HepG2 (cell line): ENCODE measurements around the gene CLEC14A. TPM values are rescaled to one million over a fixed set of nuclear protein-coding genes. Genes with fewer than 3 reads are reported as not detected.

Source experiments
- ATAC-seq: fragments of 200-7000 bp; cut with Tn5 transposase; 3 replicates; pipeline ENCODE4 v1.9.1; 2020; ENCODE audit warnings: mild to moderate bottlenecking, moderate library complexity
- BruUV-seq: library from RNA; stranded (reverse); fragments of 400-500 nt; replicated peaks from 2 replicates; lab custom pipeline; 2021; lab: Mats Ljungman, UMichigan
- CTCF ChIA-PET: fragments of 300-600 bp; formaldehyde crosslinking; extraction: SDS; loops from one replicate; lab custom pipeline; 2021; ENCODE audit warnings: low total read pairs, inconsistent platforms, low intra/inter-chr PET ratio; lab: Yijun Ruan, JAX
- POLR2A ChIA-PET: fragments of 350-600 bp; sonication (Branson Sonifier 250); formaldehyde crosslinking; loops from one replicate; lab custom pipeline; 2020; ENCODE audit warnings: antibody characterized with exemption, inconsistent platforms; lab: Yijun Ruan, JAX
- DNase-seq: peaks from one replicate; pipeline ENCODE4 v3.0.0-alpha.2; 2015; ENCODE audit warnings: low spot score
- FAIRE-seq: peaks from 3 replicates; lab custom pipeline; 2011; peaks lifted over from hg19 to GRCh38; lab: Jason Lieb, UNC
- H2AFZ ChIP-seq: one replicate; pipeline ENCODE4 v1.6.1; 2011; ENCODE audit warnings: low read length, inconsistent platforms
- H3K27ac ChIP-seq: fragments of 300-600 bp; 3 replicates; pipeline ENCODE4 v1.8.0; 2011; ENCODE audit warnings: mixed run types, mild to moderate bottlenecking, mixed read lengths, low read length, inconsistent platforms; ENCODE audit not compliant: insufficient read depth; ENCODE audit errors: extremely low read length
- H3K27me3 ChIP-seq, 2 experiments: fragments of 200-600 bp in 1 of 2; 2 replicates in 1 of 2; 3 replicates in 1 of 2; pipeline versions ENCODE4 v1.6.0 to v1.8.0; 2011; ENCODE audit warnings: low read length in 2 of 2, mild to moderate bottlenecking in 2 of 2, moderate library complexity in 2 of 2, inconsistent platforms in 1 of 2; ENCODE audit not compliant: insufficient read depth in 2 of 2, control insufficient read depth in 1 of 2
- H3K36me3 ChIP-seq, 2 experiments: fragments of 200-600 bp in 1 of 2; replicated peaks in 1 of 2; 2 replicates in 1 of 2; 3 replicates in 1 of 2; pipeline versions ENCODE4 v1.5.1 to v1.8.0; 2011; ENCODE audit warnings: low read length in 2 of 2, inconsistent platforms in 1 of 2; ENCODE audit not compliant: insufficient read depth in 2 of 2, control insufficient read depth in 1 of 2
- H3K4me1 ChIP-seq: 2 replicates; pipeline ENCODE4 v1.5.1; 2012; ENCODE audit warnings: low read length, inconsistent platforms; ENCODE audit not compliant: insufficient read depth
- H3K4me2 ChIP-seq: 2 replicates; pipeline ENCODE4 v1.6.0; 2011; ENCODE audit warnings: low read depth, low read length, inconsistent platforms
- H3K4me3 ChIP-seq, 3 experiments: fragments of 200-600 bp in 1 of 3; sonication (generic), shearing (Covaris generic) in 1 of 3; replicated peaks in 1 of 3; 2 replicates each; pipeline ENCODE4 v1.5.1; 2011 to 2016; ENCODE audit warnings: low read length in 3 of 3, inconsistent platforms in 2 of 3, low read depth in 2 of 3, mild to moderate bottlenecking in 2 of 3, control low read depth in 1 of 3, mixed read lengths in 1 of 3; ENCODE audit not compliant: insufficient read depth in 1 of 3
- H3K79me2 ChIP-seq: one replicate; pipeline ENCODE4 v1.6.1; 2011; ENCODE audit warnings: low read length, inconsistent platforms; ENCODE audit not compliant: insufficient read depth
- H3K9ac ChIP-seq: 2 replicates; pipeline ENCODE4 v1.6.0; 2011; ENCODE audit warnings: mild to moderate bottlenecking, low read depth, low read length, inconsistent platforms; ENCODE audit not compliant: insufficient read depth
- H3K9me3 ChIP-seq: 2 replicates; pipeline ENCODE4 v1.5.1; 2012; ENCODE audit warnings: mild to moderate bottlenecking, low read length
- H4K20me1 ChIP-seq: 2 replicates; pipeline ENCODE4 v1.6.0; 2011; ENCODE audit warnings: inconsistent platforms, mild to moderate bottlenecking, low read length, moderate library complexity; ENCODE audit not compliant: insufficient read depth
- ISX ChIP-seq: sonication (generic); formaldehyde crosslinking; conservative IDR thresholded peaks from 2 replicates; pipeline ENCODE4 v1.5.0; 2020; ENCODE audit warnings: missing genetic modification reagents
- JUNB ChIP-seq: sonication (generic); formaldehyde crosslinking; IDR thresholded peaks from 2 replicates; pipeline ENCODE4 v1.8.0; 2022; ENCODE audit warnings: missing genetic modification reagents, mild to moderate bottlenecking, borderline replicate concordance
- JUND ChIP-seq: sonication (generic); formaldehyde crosslinking; IDR thresholded peaks from 2 replicates; pipeline ENCODE4 v1.8.0; 2022; ENCODE audit warnings: mild to moderate bottlenecking, missing genetic modification reagents
- NFKB2 ChIP-seq: sonication (generic); formaldehyde crosslinking; IDR thresholded peaks from 2 replicates; pipeline ENCODE4 v1.4.0; 2020; ENCODE audit warnings: missing genetic modification reagents, borderline replicate concordance
- NPAS2 ChIP-seq: sonication (generic); formaldehyde crosslinking; IDR thresholded peaks from 2 replicates; pipeline ENCODE4 v1.8.0; 2022; ENCODE audit warnings: mild to moderate bottlenecking, missing genetic modification reagents, borderline replicate concordance
- RFX5 ChIP-seq: IDR thresholded peaks from 2 replicates; pipeline ENCODE4 v1.6.1; 2011; ENCODE audit warnings: low read depth, low read length, improper control_type of control experiment
- SNAI1 ChIP-seq: sonication (generic); formaldehyde crosslinking; IDR thresholded peaks from 2 replicates; pipeline ENCODE4 v1.5.0; 2020; ENCODE audit warnings: mild to moderate bottlenecking, missing genetic modification reagents, borderline replicate concordance
- ZNF180 ChIP-seq: sonication (generic); formaldehyde crosslinking; IDR thresholded peaks from 2 replicates; pipeline ENCODE4 v1.4.0; 2020; ENCODE audit warnings: low read depth, missing genetic modification reagents, borderline replicate concordance
- ZNF343 ChIP-seq: sonication (generic); formaldehyde crosslinking; IDR thresholded peaks from 2 replicates; pipeline ENCODE4 v1.4.0; 2020; ENCODE audit warnings: mild to moderate bottlenecking, missing genetic modification reagents
- ZNF567 ChIP-seq: sonication (generic); formaldehyde crosslinking; IDR thresholded peaks from 2 replicates; pipeline ENCODE4 v1.8.1; 2023; ENCODE audit warnings: mild to moderate bottlenecking, missing genetic modification reagents, borderline replicate concordance
- ZNF777 ChIP-seq: sonication (generic); formaldehyde crosslinking; IDR thresholded peaks from 2 replicates; pipeline ENCODE4 v1.4.0; 2020; ENCODE audit warnings: missing genetic modification reagents
- ZSCAN22 ChIP-seq: sonication (generic); formaldehyde crosslinking; IDR thresholded peaks from 2 replicates; pipeline ENCODE4 v1.4.0; 2020; ENCODE audit warnings: mild to moderate bottlenecking, missing genetic modification reagents
- WGBS: methylation state at CpG from one replicate; pipeline ENCODE4 v1.1.6; 2017; ENCODE audit warnings: low lambda C conversion rate; 5-methylcytosine and 5-hydroxymethylcytosine counted together
- in situ Hi-C: cut with HindIII; loops from 2 replicates; pipeline ENCODE4 v1.10.0; 2017; ENCODE audit warnings: low pct_unique_long_range_greater_than_20kb; ENCODE audit not compliant: extremely low pct_ligation_motif_present
- intact Hi-C: fragments of 100-400 bp; cut with micrococcal nuclease; formaldehyde crosslinking; loops from one replicate; pipeline ENCODE4 v1.10.0; 2022; ENCODE audit not compliant: unreplicated experiment
- polyA plus RNA-seq, 8 experiments: library from polyadenylated mRNA; depleted of rRNA in 3 of 8; stranded (reverse) in 7 of 8; unstranded in 1 of 8; fragments of >200 nt; fragmentation: Illumina TruSeq in 4 of 8; extraction: Trizol in 4 of 8; gene quantifications; 2 replicates each; pipeline versions ENCODE4 v1.2.1 to v1.2.3, GENCODE V29; 2011 to 2016; ENCODE audit warnings: low read depth in 4 of 8, missing spikeins in 1 of 8, mixed read lengths in 1 of 8; ENCODE audit not compliant: insufficient read depth in 1 of 8
- total RNA-seq, 5 experiments: library from RNA; depleted of rRNA; stranded (reverse); fragments of >200 nt; fragmentation: Illumina TruSeq; extraction: Trizol; gene quantifications; 2 replicates each; pipeline ENCODE4 v1.2.3, GENCODE V29; 2016; ENCODE audit warnings: low read depth in 1 of 5
- TF ChIP-seq, protein P1 (sequence below): sonication (generic); formaldehyde crosslinking; IDR thresholded peaks from 2 replicates; pipeline ENCODE4 v1.9.0; 2022; ENCODE audit warnings: low read depth, missing genetic modification reagents
- TF ChIP-seq, protein P2 (sequence below): sonication (generic); formaldehyde crosslinking; IDR thresholded peaks from 2 replicates; pipeline ENCODE4 v1.4.0; 2020; ENCODE audit warnings: mild to moderate bottlenecking, low read depth, missing genetic modification reagents
- TF ChIP-seq, protein P3 (sequence below): sonication (generic); formaldehyde crosslinking; conservative IDR thresholded peaks from 2 replicates; pipeline ENCODE4 v1.5.0; 2020; ENCODE audit warnings: missing genetic modification reagents
- TF ChIP-seq, protein P4 (sequence below), 2 experiments: sonication (generic) in 1 of 2; formaldehyde crosslinking in 1 of 2; IDR thresholded peaks; 2 replicates each; pipeline versions ENCODE4 v1.4.0 to v1.6.1; 2018 to 2020; ENCODE audit warnings: missing genetic modification reagents in 2 of 2, borderline replicate concordance in 1 of 2, low read depth in 1 of 2, mild to moderate bottlenecking in 1 of 2, missing biosample characterization in 1 of 2

Gene CLEC14A
- total and polyA plus RNA-seq, 2 of the 13 experiments (the other 11 are each of a cell fraction or from before 2014, with no cell fraction given), result not detected

DNA sequence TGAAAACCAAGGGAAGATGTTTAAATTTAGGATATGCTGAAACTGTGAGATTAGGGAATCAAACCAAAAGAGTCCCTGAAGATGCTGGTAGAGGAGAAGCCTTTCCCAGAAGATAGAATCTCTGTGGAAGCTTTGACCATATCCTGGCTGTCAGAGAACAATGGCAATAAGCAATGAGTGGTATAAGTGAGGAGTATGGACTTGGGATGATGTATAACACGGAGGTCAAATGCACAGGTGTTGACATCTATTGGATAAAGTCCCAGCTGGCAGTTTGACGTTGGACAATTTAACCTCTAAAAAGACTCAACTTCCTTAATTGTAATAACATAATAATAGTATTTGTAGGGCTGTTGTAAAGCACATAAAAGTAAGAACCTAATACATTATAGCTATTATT lies 30.1 kb upstream of the CLEC14A start:
- FAIRE-seq, result no peak
- DNase-seq, result no peak
- 0% methylated on average over 2 of the region's 2 CpGs for WGBS
- TF ChIP-seq ZNF180 (no peak), ISX (no peak), SNAI1 (CRISPR knock-in tag) (no peak), NFKB2 (CRISPR knock-in tag) (no peak), ZNF567 (CRISPR knock-in tag) (no peak), JUNB (CRISPR knock-in tag) (no peak), JUND (CRISPR knock-in tag) (no peak), RFX5 (no peak), NPAS2 (CRISPR knock-in tag) (no peak), ZNF343 (CRISPR knock-in tag) (no peak), ZNF777 (CRISPR knock-in tag) (no peak), ZSCAN22 (CRISPR knock-in tag) (no peak)
- TF ChIP-seq, protein P1, sequence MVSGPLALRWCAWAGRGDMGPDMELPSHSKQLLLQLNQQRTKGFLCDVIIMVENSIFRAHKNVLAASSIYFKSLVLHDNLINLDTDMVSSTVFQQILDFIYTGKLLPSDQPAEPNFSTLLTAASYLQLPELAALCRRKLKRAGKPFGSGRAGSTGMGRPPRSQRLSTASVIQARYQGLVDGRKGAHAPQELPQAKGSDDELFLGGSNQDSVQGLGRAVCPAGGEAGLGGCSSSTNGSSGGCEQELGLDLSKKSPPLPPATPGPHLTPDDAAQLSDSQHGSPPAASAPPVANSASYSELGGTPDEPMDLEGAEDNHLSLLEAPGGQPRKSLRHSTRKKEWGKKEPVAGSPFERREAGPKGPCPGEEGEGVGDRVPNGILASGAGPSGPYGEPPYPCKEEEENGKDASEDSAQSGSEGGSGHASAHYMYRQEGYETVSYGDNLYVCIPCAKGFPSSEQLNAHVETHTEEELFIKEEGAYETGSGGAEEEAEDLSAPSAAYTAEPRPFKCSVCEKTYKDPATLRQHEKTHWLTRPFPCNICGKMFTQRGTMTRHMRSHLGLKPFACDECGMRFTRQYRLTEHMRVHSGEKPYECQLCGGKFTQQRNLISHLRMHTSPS (CRISPR knock-in tag), result no peak
- TF ChIP-seq, protein P2, sequence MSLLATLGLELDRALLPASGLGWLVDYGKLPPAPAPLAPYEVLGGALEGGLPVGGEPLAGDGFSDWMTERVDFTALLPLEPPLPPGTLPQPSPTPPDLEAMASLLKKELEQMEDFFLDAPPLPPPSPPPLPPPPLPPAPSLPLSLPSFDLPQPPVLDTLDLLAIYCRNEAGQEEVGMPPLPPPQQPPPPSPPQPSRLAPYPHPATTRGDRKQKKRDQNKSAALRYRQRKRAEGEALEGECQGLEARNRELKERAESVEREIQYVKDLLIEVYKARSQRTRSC (CRISPR knock-in tag), result no peak
- TF ChIP-seq, protein P3, sequence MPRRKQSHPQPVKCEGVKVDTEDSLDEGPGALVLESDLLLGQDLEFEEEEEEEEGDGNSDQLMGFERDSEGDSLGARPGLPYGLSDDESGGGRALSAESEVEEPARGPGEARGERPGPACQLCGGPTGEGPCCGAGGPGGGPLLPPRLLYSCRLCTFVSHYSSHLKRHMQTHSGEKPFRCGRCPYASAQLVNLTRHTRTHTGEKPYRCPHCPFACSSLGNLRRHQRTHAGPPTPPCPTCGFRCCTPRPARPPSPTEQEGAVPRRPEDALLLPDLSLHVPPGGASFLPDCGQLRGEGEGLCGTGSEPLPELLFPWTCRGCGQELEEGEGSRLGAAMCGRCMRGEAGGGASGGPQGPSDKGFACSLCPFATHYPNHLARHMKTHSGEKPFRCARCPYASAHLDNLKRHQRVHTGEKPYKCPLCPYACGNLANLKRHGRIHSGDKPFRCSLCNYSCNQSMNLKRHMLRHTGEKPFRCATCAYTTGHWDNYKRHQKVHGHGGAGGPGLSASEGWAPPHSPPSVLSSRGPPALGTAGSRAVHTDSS, result no peak
- TF ChIP-seq, protein P4, sequence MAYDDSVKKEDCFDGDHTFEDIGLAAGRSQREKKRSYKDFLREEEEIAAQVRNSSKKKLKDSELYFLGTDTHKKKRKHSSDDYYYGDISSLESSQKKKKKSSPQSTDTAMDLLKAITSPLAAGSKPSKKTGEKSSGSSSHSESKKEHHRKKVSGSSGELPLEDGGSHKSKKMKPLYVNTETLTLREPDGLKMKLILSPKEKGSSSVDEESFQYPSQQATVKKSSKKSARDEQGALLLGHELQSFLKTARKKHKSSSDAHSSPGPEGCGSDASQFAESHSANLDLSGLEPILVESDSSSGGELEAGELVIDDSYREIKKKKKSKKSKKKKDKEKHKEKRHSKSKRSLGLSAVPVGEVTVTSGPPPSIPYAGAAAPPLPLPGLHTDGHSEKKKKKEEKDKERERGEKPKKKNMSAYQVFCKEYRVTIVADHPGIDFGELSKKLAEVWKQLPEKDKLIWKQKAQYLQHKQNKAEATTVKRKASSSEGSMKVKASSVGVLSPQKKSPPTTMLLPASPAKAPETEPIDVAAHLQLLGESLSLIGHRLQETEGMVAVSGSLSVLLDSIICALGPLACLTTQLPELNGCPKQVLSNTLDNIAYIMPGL (CRISPR knock-in tag; IDR thresholded peaks at IDR 0.05; ENCODE audit: borderline replicate concordance in 1 of 2, low read depth in 1 of 2), result no peak

More for the DNA sequence above, 30.1 kb upstream of the CLEC14A start:
- BruUV-seq, result no TSS peak
- no peaks in the 10 kb centered on the region for H3K79me2 ChIP-seq
- no peak overlapping the region for H3K4me3 ChIP-seq
- no peaks in the 10 kb centered on the region for H3K4me1 ChIP-seq
- no peak overlapping the region for H3K27ac ChIP-seq
- in situ Hi-C loops, result no loop called here
- no peak overlapping the region for H3K4me2 ChIP-seq
- ChIA-PET CTCF (no interaction called here), POLR2A (no interaction called here)
- H4K20me1 ChIP-seq, result no peaks in the 10 kb centered on the region
- intact Hi-C loops, result no loop called here
- no peak overlapping the region for H3K9ac ChIP-seq
- H2AFZ ChIP-seq, result no peak overlapping the region
- no peaks in the 10 kb centered on the region for H3K9me3 ChIP-seq
- no peaks in the 10 kb centered on the region for H3K27me3 ChIP-seq
- ATAC-seq, result no peak
- no peaks in the 10 kb centered on the region for H3K36me3 ChIP-seq
